ENCODE results near the gene NADSYN1. TPM values are rescaled to one million over a fixed set of nuclear protein-coding genes. Genes with fewer than 3 reads are reported as not detected.

The NADSYN1 gene
- total and polyA plus RNA-seq, 2 experiments from 2014 or later, result 35.6 to 54.9 TPM

- H3K27me3 Mint-ChIP-seq (ENCODE audit: insufficient read depth, low read depth, poor library complexity), result peaks cover 3% of the 10 kb centered on the region
- Histone ChIP-seq H4K20me1 (replicated peaks; ENCODE audit: insufficient read depth) (no peaks in the 10 kb centered on the region), H3K79me2 (replicated peaks; ENCODE audit: insufficient read depth) (no peaks in the 10 kb centered on the region), H3K4me1 (ENCODE audit: insufficient read depth) (peaks cover 10% of the 10 kb centered on the region; the same call in 1 of the 2 replicates), H3K4me2 (no peak overlapping the region), H3K36me3 (ENCODE audit: insufficient read depth) (no peaks in the 10 kb centered on the region), H3K4me3 (no peak overlapping the region), H2AFZ (no peak overlapping the region), H3K27me3 (ENCODE audit: insufficient read depth) (no peaks in the 10 kb centered on the region), H3K9me2 (ENCODE audit: insufficient read depth) (peaks cover 6% of the 10 kb centered on the region; the same call in 1 of the 2 replicates), H3K27ac (ENCODE audit: low read depth) (no peak overlapping the region), H3F3A (replicated peaks; ENCODE audit: low read depth) (no peaks in the 10 kb centered on the region)
- TF ChIP-seq CTCF (conservative IDR thresholded peaks at IDR 0.05; ENCODE audit: low read depth in 2 of 2), result no peak
- no peak for TF ChIP-seq EZH2phosphoT487 (IDR thresholded peaks at IDR 0.05; ENCODE audit: unreplicated experiment)
- TF ChIP-seq ETS1 (IDR thresholded peaks at IDR 0.05), result no peak
- TF ChIP-seq ZNF462 (CRISPR knock-in tag; IDR thresholded peaks at IDR 0.05), result no peak
- no peak for TF ChIP-seq EZH2 (IDR thresholded peaks at IDR 0.05; ENCODE audit: low read depth, unreplicated experiment)
- ATAC-seq (no peak), DNase-seq (ENCODE audit: low spot score) (no peak)
- no peak overlapping the region for H3K4me3 Mint-ChIP-seq
- H3K4me1 Mint-ChIP-seq, result peaks cover 12% of the 10 kb centered on the region
- H3K36me3 Mint-ChIP-seq (ENCODE audit: low read depth), result peaks cover 16% of the 10 kb centered on the region; the same call in 2 of the 3 replicates
- H3K27ac Mint-ChIP-seq, result no peak overlapping the region
- H3K9me3 Mint-ChIP-seq, result peaks cover 18% of the 10 kb centered on the region
These were observed 91.7 kb downstream of the NADSYN1 start for GRCh38 chr11:71544525-71545214.

Data from GM23338 (cell line).